ENCODE data around the gene SPATA24.
"Not testable (repeated sequence)": the region's sequence is repeated elsewhere in the genome, so short reads cannot be mapped to it uniquely, and the experiment has no call there.

SPATA24 gene

GRCh38 chr5:139415869-139416268, 12.0 kb upstream of the SPATA24 start:
- DNase-seq: no peak

- DNase-seq: no peak
Observed at GRCh38 chr5:139415221-139415861, 11.5 kb upstream of the SPATA24 start.

GRCh38 chr5:139414581-139415130, 10.8 kb upstream of the SPATA24 start:
- DNase-seq: no peak

- DNase-seq: no peak
Observed at GRCh38 chr5:139413963-139414362, 10.1 kb upstream of the SPATA24 start.

- no peak for DNase-seq
Observed at GRCh38 chr5:139413153-139413552, 9.3 kb upstream of the SPATA24 start.

- DNase-seq: no peak
Observed at GRCh38 chr5:139410993-139411828, 7.3 kb upstream of the SPATA24 start.

- DNase-seq: no peak
Observed at GRCh38 chr5:139410121-139410992, 6.5 kb upstream of the SPATA24 start.

- not testable (repeated sequence) for DNase-seq
Observed at GRCh38 chr5:139409116-139409515, 5.2 kb upstream of the SPATA24 start.

- DNase-seq: no peak
Observed at GRCh38 chr5:139408191-139408590, 4.3 kb upstream of the SPATA24 start.

GRCh38 chr5:139407517-139407916, 3.6 kb upstream of the SPATA24 start:
- DNase-seq: no peak

- DNase-seq: no peak
Observed at GRCh38 chr5:139406963-139407362, 3.1 kb upstream of the SPATA24 start.

- no peak for DNase-seq
Observed at GRCh38 chr5:139404484-139404840, 573 bp upstream of the SPATA24 start.

GRCh38 chr5:139403418-139403786, 487 bp downstream of the SPATA24 start:
- DNase-seq: no peak

- DNase-seq: no peak
Observed at GRCh38 chr5:139402561-139403158, 1.2 kb downstream of the SPATA24 start.

GRCh38 chr5:139401546-139401945, 2.3 kb downstream of the SPATA24 start:
- no peak for DNase-seq

GRCh38 chr5:139399501-139400121, 4.3 kb downstream of the SPATA24 start:
- DNase-seq: no peak

GRCh38 chr5:139397921-139398320, 6.0 kb downstream of the SPATA24 start:
- DNase-seq: no peak

GRCh38 chr5:139396691-139397090, 7.2 kb downstream of the SPATA24 start:
- DNase-seq: no peak

GRCh38 chr5:139395844-139396640, 7.8 kb downstream of the SPATA24 start:
- DNase-seq: no peak

GRCh38 chr5:139394654-139395566, 9.0 kb downstream of the SPATA24 start, which contains the start of gene PROB1:
PROB1 (minus strand) TSS chr5:139395104; CDS start chr5:139395081, 23 bp downstream.
- no peak for DNase-seq
